ENCODE results near the gene PAFAH1B1.

DNA sequence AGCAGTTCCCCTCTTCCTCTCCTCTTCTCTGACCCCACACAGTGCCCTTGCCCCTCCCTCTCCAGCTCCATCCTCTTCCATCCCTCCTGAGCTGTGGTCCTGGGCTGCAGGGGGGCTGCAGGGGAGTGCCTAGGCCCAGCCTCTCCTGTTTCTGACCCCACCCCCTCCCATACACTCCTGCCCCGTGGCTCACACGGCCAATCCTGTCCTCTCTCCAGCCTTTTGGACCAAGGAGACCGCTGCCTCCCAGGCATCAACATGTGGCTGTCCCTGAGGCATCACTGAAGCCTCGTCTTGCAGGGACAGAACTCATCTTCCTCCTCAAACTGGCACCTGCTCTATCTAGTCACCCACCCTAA lies 111.4 kb downstream of the PAFAH1B1 start:
- TF ChIP-seq EP300 (IDR thresholded peaks at IDR 0.05; ENCODE audit: borderline replicate concordance) (no peak), TAF1 (IDR thresholded peaks at IDR 0.05; ENCODE audit: low read depth) (no peak), EGR1 (IDR thresholded peaks at IDR 0.05) (no peak), YY1 (IDR thresholded peaks at IDR 0.05; ENCODE audit: low read depth) (no peak)
- TF ChIP-seq, protein P1, sequence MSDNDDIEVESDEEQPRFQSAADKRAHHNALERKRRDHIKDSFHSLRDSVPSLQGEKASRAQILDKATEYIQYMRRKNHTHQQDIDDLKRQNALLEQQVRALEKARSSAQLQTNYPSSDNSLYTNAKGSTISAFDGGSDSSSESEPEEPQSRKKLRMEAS (IDR thresholded peaks at IDR 0.05) = no peak

All from Ishikawa (cell line).